Panc1 (cell line): Measurements from ENCODE around the gene B4GALT4. TPM values are rescaled to one million over a fixed set of nuclear protein-coding genes. Genes with fewer than 3 reads are reported as not detected.

Experiments used
- ATAC-seq: fragments of 200-7000 bp; cut with Tn5 transposase; 2 replicates; pipeline ENCODE4 v1.9.1; 2020; ENCODE audit warnings: mild to moderate bottlenecking, moderate library complexity
- BruUV-seq: library from RNA; stranded (reverse); fragments of 400-500 nt; replicated peaks from 2 replicates; lab custom pipeline; 2021; lab: Mats Ljungman, UMichigan
- CTCF ChIA-PET: fragments of 300-600 bp; sonication (Branson Sonifier 250); formaldehyde crosslinking; loops from one replicate; lab custom pipeline; 2022; ENCODE audit warnings: antibody characterized with exemption; lab: Charles Lee
- POLR2A ChIA-PET: fragments of 300-600 bp; sonication (Branson Sonifier 250); formaldehyde crosslinking; loops from one replicate; lab custom pipeline; 2022; ENCODE audit warnings: antibody characterized with exemption; lab: Charles Lee
- DNase-seq: peaks from one replicate; pipeline ENCODE4 v3.0.0-alpha.2; 2010; ENCODE audit warnings: low read depth, low spot score
- H3K27ac ChIP-seq: 2 replicates; pipeline ENCODE4 v1.5.1; 2011; ENCODE audit warnings: mild to moderate bottlenecking, low read length, inconsistent platforms
- H3K27me3 ChIP-seq: fragments of 200-500 bp; sonication (Bioruptor generic); 2 replicates; pipeline ENCODE4 v1.6.0; 2014; ENCODE audit warnings: low read length, inconsistent platforms; ENCODE audit not compliant: control insufficient read depth, insufficient read depth
- H3K36me3 ChIP-seq: fragments of 200-500 bp; sonication (Bioruptor generic); 2 replicates; pipeline ENCODE4 v1.5.1; 2014; ENCODE audit warnings: inconsistent platforms, mild to moderate bottlenecking, low read length, moderate library complexity; ENCODE audit not compliant: control insufficient read depth, insufficient read depth
- H3K4me1 ChIP-seq: 2 replicates; pipeline ENCODE4 v1.5.1; 2011; ENCODE audit warnings: inconsistent platforms, mild to moderate bottlenecking, low read length, moderate library complexity; ENCODE audit not compliant: control insufficient read depth, insufficient read depth
- H3K4me3 ChIP-seq, 2 experiments: 2 replicates each; pipeline ENCODE4 v1.5.1; 2011 to 2012; ENCODE audit warnings: low read depth in 2 of 2, low read length in 2 of 2, mild to moderate bottlenecking in 2 of 2, inconsistent platforms in 1 of 2, moderate library complexity in 1 of 2
- H3K9me3 ChIP-seq: fragments of 200-500 bp; sonication (Bioruptor generic); 2 replicates; pipeline ENCODE4 v1.5.1; 2014; ENCODE audit warnings: low read depth, mild to moderate bottlenecking, inconsistent platforms, low read length, moderate library complexity; ENCODE audit not compliant: control insufficient read depth, insufficient read depth
- CTCF ChIP-seq: fragments of 450-650 bp; IDR thresholded peaks from 2 replicates; pipeline ENCODE4 v1.5.1; 2017; ENCODE audit warnings: mild to moderate bottlenecking
- POLR2AphosphoS5 ChIP-seq: IDR thresholded peaks from 2 replicates; pipeline ENCODE4 v1.6.1; 2012; ENCODE audit warnings: mild to moderate bottlenecking, low read depth, low read length, moderate library complexity
- REST ChIP-seq, 2 experiments: IDR thresholded peaks; 2 replicates each; pipeline ENCODE4 v1.6.1; 2011 to 2012; ENCODE audit warnings: low read depth in 2 of 2, control low read depth in 1 of 2, low read length in 1 of 2, mild to moderate bottlenecking in 1 of 2, moderate library complexity in 1 of 2; ENCODE audit not compliant: insufficient read depth in 1 of 2
- SIN3A ChIP-seq: IDR thresholded peaks from 2 replicates; pipeline ENCODE4 v1.6.1; 2012; ENCODE audit warnings: low read depth, mild to moderate bottlenecking, low read length, moderate library complexity, borderline replicate concordance; ENCODE audit not compliant: insufficient read depth
- TCF7L2 ChIP-seq: IDR thresholded peaks from 2 replicates; pipeline ENCODE4 v1.6.1; 2011; ENCODE audit warnings: mild to moderate bottlenecking, low read depth, low read length, inconsistent platforms
- in situ Hi-C: cut with HindIII; loops from 2 replicates; pipeline ENCODE4 v1.10.0; 2016; ENCODE audit warnings: low sequenced_read_pairs, low pct_unique_long_range_greater_than_20kb
- intact Hi-C: fragments of 100-400 bp; cut with micrococcal nuclease; formaldehyde crosslinking; loops from one replicate; pipeline ENCODE4 v1.10.0; 2022; ENCODE audit not compliant: unreplicated experiment
- total RNA-seq: library from RNA; stranded (reverse); gene quantifications from one replicate; pipeline ENCODE4 v1.2.1, GENCODE V29; 2021; ENCODE audit not compliant: unreplicated experiment

B4GALT4 gene
- total RNA-seq, 1 experiment from 2014 or later: 27.4 TPM

DNA sequence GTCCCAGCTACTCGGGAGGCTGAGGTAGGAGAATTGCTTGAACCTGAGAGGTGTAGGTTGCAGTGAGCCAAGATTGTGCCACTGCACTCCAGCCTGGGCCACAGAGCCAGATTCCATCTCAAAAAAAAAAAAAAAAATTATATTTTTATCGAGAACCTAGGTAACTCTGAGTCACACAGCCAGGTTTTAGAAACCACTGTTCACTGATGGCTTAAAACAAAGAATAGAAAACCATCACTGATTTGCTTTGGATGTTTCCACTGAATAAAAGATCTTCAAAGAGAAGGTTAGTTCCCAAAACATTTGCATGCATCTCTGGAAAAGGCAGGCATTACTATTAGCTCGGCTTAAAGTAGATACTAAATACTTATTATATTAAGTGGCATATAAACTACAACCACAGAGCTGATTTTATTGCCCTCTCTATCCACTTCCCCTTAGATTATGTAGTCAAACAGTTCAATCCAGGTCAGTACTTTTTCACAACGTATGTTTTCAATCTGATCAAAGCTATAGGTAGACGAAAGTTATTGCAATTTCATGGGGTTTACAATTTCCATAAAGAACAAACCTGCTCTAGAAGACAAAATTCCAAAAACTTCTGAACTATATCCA is 1.4 kb downstream of the B4GALT4 start:
- in situ Hi-C loops: no loop called here
- ATAC-seq (no peak), DNase-seq (no peak)
- intact Hi-C loops: no loop called here
- Histone ChIP-seq H3K4me1 (peaks cover 21% of the 10 kb centered on the region), H3K4me3 (peak overlapping the region; percentile 85 to 86), H3K9me3 (no peaks in the 10 kb centered on the region), H3K27ac (peak overlapping the region; percentile 93), H3K36me3 (peaks cover 12% of the 10 kb centered on the region), H3K27me3 (no peaks in the 10 kb centered on the region)
- TSS peak; percentile 79 for BruUV-seq
- CTCF ChIA-PET: no interaction called here
- no peak for TF ChIP-seq POLR2AphosphoS5
- TF ChIP-seq TCF7L2: no peak
- TF ChIP-seq SIN3A: no peak
- TF ChIP-seq CTCF: no peak
- TF ChIP-seq REST (IDR thresholded peaks at IDR 0.05; ENCODE audit: insufficient read depth in 1 of 2, low read depth in 2 of 2, low read length in 1 of 2): no peak
- POLR2A ChIA-PET: no interaction called here

DNA sequence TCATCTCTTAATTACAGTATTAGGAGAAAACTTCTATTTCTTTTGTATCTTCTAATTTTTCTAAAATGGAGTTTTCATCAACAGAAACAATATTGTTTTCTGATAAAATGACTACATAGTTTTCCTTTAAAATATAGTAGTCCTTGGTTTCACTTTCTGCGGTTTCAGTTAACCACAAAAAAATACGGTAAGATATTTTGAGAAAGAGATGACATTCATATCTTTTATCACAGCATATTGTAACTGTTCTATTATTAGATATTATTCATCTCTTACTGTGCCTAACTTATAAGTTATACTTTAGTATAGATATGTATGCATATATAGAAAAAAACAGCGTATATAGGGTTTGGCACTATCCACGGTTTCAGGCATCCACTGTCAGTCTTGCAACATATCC is 2.3 kb downstream of the B4GALT4 start:
- intact Hi-C loops: no loop called here
- peaks cover 12% of the 10 kb centered on the region for H3K36me3 ChIP-seq
- POLR2A ChIA-PET: no interaction called here
- H3K27ac ChIP-seq: no peak overlapping the region
- CTCF ChIA-PET: no interaction called here
- H3K4me3 ChIP-seq: no peak overlapping the region
- DNase-seq (no peak), ATAC-seq (no peak)
- BruUV-seq: no TSS peak
- no peaks in the 10 kb centered on the region for H3K9me3 ChIP-seq
- TF ChIP-seq SIN3A (no peak), REST (IDR thresholded peaks at IDR 0.05; ENCODE audit: insufficient read depth in 1 of 2, low read depth in 2 of 2, low read length in 1 of 2) (no peak), TCF7L2 (no peak), POLR2AphosphoS5 (no peak), CTCF (no peak)
- H3K4me1 ChIP-seq: peaks cover 21% of the 10 kb centered on the region
- H3K27me3 ChIP-seq: no peaks in the 10 kb centered on the region
- in situ Hi-C loops: no loop called here
